ENCODE results near the gene STK38.

Gene STK38

DNA sequence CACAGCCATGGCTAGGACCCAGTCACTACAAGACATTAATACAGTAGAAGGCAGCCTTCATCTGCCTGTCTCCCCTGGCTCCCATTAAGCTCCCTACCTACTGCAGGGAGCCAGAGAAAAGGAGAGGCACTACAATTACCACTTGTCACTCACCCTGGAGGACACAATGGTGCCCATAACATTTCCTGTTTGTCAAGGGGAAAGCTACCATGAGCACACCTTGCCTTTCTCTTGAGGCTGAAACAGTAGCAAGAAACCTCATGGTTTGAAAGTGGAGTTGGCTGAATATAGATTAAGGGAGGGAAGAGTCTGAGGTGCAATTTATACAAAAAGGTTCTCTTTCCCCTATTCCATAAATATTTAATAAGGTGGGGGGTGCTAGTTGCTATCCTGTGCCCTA lies 27.9 kb downstream of the STK38 start:
- DNase-seq (ENCODE audit: low read depth), result no peak

- DNase-seq (ENCODE audit: low read depth), result no peak
Measured at GRCh38 chr6:36517408-36517807, 29.9 kb downstream of the STK38 start.

DNA sequence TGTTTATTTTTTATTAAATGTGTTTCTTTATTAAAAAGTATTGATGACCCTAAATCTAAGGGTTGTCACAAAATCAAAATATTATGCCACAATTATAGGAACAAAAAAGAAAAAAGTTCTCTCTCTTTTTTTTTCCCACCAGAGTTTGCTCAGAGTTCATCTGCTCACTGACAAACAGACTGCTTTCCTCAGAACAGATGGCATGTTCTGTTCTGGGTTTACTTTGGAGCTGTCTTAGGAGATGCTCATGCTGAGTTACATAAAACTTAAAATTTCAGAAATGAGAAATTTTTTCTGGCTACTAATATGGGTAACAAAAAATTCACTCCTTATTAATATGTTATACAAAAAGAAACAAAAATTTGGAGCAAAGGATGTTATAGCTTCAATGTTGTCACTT lies 30.3 kb downstream of the STK38 start:
- no peak for DNase-seq (ENCODE audit: low read depth)

DNA sequence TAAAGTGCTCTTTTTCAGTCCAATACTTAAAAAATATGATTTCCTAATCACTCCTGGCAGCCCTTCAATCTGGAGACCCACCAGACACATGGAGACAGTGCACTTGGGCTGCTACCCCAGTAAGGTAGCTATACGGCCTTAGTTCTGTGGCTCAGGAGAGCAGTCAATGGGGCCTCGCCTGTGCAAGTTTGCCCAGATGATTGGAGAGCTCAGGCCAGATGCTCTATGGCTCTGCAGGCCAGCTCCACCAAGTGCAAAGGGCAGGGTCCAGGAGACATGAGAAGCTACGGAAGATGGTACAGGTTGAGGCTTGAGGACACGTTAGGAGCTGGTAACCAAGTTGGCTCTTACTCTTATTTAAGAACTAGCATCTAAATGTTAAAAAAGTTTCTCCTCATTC lies 30.7 kb downstream of the STK38 start:
- DNase-seq (ENCODE audit: low read depth), result no peak

DNA sequence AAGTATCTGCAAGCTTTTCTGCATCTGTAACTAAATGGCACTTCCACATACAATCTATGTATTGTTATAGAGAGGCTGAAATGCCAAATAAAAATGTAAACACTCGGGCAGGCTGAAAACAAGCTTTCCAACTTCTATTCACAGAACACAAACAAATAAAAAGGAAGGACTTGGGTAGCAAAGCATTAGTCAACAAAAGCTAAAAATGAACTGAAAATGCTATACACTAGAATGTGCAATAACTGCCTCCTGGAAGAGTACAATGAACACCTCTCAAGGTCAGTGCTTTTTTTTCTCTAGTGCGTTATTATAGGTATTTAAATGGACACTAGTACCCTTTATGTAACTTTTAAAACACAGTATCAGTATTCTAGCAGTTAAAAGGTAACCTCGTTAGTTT lies 31.4 kb downstream of the STK38 start:
- no peak for DNase-seq (ENCODE audit: low read depth)

DNA sequence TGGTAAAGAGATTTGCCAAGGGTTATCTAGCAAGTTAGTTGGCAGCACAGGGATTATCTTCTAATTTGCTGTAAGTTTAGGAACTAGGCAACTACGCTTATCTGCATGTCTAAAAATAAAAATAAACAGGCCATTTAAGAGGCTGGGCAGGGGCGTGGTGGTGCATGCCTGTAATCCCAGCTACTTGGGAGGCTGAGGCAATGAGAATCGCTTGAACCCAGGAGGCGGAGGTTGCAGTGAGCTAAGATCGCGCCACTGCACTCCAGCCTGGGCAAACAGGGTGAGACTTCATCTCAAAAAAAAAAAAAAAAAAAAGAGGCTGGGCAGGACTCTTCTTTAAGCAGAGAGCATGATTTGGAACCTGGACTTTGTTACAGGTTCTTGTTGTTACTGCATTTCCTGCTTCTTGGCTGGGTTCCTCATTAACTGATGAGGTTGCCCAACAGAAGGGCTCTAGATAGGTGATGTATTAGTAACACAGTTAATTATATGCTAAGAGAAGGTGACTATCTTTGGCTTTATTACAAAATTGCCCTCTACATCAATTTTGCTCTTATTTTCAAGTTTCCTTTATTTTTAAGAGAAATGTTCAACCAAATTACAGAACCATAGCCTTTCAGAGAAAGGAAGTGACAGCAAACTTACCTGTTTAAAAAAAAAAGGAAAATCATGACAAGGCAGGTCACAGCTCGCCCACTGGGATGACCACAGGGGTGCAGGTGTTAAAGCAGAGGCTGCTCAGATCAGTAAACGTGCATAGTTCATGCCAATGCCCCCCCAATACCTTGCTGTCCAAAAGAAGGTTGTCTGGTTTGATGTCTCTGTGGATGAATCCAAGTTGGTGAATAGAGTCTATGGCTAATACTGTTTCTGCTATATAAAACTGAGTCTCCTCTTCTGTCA lies 32.5 kb downstream of the STK38 start:
- no peak for DNase-seq (ENCODE audit: low read depth)

- DNase-seq (ENCODE audit: low read depth), result no peak
Measured at GRCh38 chr6:36510365-36510764, 36.9 kb downstream of the STK38 start.

GRCh38 chr6:36508532-36508931 lies 38.7 kb downstream of the STK38 start:
- DNase-seq (ENCODE audit: low read depth), result no peak

DNA sequence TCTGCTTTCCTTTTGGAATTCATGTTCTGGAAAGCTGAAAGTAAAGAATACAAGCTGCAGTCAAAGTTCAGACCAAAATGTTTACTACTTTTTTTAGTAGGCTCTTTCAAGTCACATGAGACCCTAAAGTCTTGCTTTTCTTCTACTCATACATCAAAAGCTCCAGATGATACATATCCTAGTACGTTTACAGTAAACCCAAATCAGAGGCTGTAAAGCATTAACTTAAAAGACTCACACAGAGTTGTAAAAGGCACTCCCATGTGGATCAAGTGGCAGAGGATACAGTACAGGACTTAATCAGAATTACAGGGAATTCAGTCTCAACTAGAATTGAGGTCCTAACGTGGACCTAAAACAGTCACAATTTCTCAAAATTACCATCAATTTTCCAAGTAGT lies 40.7 kb downstream of the STK38 start:
- no peak for DNase-seq (ENCODE audit: low read depth)

DNA sequence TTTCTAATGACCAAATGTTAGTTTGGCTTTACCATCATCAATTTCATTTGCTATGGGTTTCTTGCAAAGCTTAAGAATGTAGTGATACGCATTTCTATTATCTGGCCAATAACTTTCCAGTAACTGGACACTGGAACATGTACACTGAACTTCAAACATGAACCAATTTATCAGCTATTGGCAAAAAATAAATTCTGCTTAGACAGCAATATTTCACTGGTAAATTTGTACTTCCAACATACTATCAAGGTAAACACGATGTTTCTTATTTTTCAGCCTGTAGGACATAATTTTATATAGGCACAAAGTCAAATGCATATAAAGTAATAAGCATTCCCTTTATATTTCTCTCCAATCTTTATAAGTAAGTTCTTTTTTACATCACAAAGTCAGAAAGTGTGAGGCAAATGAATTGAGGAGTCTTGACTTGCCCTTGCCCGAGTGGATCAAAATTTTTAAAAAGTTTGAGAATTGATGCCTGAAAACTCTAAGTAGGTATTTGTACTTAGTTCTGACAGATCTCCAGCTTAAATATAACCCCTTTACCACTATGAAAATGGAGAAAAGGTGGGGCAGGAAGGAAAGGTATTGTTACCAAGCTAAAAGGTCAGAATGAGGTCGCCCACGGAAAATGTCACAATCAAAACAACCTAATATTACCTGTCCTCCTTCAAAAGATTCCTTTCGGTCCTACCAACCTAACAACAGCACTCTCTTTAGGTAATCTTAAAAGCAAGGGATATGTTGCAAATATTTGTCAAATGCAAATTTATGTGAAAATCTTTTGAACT lies 41.3 kb downstream of the STK38 start:
- DNase-seq (ENCODE audit: low read depth), result no peak

DNA sequence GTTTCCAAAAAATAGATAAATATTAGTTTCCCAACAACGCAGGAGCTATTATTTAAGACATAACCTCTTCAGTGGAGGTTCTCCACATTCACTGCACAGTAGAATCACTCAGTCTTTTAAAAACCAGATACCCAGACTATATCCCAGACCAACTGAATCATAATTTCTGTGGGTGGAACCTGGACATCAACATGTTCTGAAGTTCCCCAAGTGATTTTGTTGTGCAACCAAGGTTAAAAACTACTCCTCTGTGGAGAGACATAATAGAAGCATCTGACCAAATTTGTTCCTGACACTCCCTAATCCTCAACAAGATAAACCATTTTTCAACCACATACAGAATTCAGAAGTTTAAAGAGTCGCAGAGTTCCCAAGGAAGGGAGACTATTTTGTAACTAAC lies 42.3 kb downstream of the STK38 start:
- no peak for DNase-seq (ENCODE audit: low read depth)

GRCh38 chr6:36504181-36504580 lies 43.1 kb downstream of the STK38 start:
- DNase-seq (ENCODE audit: low read depth), result no peak

GRCh38 chr6:36501686-36502085 lies 45.6 kb downstream of the STK38 start:
- DNase-seq (ENCODE audit: low read depth), result no peak

DNA sequence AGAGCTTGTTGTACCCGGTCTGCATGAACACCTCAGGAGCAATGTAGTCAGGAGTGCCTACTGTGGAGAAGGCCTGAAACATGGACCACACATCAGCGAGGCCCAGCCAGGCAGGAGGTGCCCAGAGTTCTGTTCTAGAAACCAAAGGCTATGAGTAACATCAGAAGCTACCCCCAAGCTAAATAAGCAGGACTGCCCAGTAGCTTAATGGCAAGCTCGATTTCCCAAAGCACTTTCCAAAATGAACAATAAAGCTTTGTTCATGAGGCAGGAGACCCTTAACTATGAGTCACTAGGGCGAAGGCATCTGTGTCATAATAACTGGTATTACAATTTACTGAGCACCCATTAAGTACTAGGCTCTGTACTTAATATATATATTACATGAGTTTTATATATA lies 47.4 kb downstream of the STK38 start:
- DNase-seq (ENCODE audit: low read depth), result no peak

- DNase-seq (ENCODE audit: low read depth), result no peak
Measured at GRCh38 chr6:36495086-36495485, 52.2 kb downstream of the STK38 start.

- DNase-seq (ENCODE audit: low read depth), result no peak
Measured at GRCh38 chr6:36493859-36494258, 53.4 kb downstream of the STK38 start.

DNA sequence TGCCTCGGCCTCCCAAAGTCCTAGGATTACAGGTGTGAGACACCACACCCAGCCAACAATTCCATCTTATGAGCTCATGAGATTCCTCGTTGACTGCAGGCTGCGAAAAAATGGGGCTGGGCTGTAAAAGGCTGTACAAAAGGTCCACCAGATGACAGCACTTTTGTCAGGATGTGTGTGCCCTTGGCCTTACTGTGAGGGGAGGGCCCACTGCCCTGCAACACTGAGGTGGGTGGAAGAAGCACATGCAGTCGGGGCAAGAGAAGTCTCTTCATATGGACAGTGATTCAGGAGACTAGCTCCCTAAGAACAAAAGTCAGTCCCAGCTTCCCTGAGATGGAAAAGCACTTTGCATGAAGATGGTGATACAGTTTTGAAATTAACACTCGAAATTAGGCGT lies 54.0 kb downstream of the STK38 start:
- DNase-seq (ENCODE audit: low read depth), result no peak

DNA sequence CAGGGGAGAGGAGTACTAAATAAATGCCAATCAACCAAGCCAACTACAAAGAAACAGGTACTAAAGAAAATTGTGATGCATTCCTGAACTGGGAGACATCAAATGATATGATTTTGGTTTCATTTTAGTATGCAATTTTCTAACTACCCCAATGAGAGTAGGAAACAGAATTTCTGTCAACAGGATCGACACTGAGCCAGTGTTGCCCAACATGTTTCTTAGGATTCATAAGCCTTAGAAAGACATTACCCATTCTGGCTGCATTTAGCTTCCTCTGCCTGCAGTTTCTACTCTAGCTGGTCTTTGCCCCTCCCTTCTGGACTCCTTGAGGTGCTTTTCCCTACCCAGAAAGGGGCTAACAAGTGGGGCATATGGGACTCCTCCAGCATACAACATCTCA lies 54.7 kb downstream of the STK38 start:
- DNase-seq (ENCODE audit: low read depth), result no peak

DNA sequence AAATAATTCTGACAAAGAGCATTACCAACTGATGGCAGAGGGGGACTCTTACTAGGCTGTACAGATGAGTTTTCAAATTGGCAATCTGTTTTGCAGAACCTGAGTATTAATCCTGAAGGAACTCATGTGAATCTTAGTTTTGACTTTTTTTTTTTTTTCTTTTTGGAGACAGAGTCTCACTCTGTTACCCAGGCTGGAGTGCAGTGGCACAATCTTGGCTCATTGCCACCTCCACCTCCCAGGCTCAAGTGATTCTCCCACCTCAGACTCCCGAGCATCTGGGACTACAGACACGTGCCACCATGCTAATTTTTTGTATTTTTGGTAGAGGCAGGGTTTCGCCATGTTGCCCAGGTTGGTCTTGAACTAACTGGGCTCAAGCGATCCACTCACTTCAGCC lies 55.2 kb downstream of the STK38 start:
- no peak for DNase-seq (ENCODE audit: low read depth)

GRCh38 chr6:36491378-36491965 lies 55.8 kb downstream of the STK38 start:
- no peak for DNase-seq (ENCODE audit: low read depth)

GRCh38 chr6:36489426-36489825 lies 57.9 kb downstream of the STK38 start:
- DNase-seq (ENCODE audit: low read depth), result no peak

DNA sequence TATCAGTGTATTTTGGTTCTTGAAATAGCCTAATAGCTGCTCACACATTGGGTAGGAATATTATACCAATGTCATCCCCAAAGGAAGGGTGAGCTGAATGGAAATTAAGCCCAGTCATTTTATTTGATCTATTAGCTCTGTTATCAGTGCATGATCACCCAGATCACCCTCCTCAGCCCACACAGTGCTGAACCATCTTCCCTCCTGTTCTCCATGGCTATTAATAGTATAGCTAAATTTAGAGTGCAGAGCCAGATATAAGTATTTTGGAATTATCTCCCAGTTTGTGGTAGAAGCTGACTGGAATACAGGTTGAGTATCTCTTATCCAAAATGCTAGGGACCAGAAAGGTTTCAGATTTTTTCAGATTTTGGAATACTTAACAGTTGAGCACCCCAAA lies 59.1 kb downstream of the STK38 start:
- DNase-seq (ENCODE audit: low read depth), result no peak

DNA sequence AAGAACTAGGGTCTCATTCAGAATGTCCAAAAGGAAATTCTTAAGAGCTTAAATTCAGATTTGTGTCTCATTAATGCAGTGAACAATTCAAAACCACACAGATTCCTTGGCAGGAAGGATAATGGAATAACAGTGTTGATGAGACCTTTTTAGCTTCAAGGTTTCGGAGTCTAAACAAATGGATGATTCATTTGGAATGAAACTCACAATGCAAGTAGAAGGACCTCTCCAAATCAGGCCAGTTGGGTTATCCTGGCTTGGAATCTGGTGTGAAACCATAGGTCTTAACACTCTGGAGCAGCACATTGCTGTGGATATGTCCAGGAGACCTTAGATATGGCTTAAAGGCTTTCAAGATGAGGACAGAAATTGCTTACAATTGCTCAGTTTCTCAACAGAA lies 59.6 kb downstream of the STK38 start:
- DNase-seq (ENCODE audit: low read depth), result no peak
